ENCODE results near the gene GPR143.
"Not testable (repeated sequence)": the region's sequence is repeated elsewhere in the genome, so short reads cannot be mapped to it uniquely, and the experiment has no call there.

The GPR143 gene

DNA sequence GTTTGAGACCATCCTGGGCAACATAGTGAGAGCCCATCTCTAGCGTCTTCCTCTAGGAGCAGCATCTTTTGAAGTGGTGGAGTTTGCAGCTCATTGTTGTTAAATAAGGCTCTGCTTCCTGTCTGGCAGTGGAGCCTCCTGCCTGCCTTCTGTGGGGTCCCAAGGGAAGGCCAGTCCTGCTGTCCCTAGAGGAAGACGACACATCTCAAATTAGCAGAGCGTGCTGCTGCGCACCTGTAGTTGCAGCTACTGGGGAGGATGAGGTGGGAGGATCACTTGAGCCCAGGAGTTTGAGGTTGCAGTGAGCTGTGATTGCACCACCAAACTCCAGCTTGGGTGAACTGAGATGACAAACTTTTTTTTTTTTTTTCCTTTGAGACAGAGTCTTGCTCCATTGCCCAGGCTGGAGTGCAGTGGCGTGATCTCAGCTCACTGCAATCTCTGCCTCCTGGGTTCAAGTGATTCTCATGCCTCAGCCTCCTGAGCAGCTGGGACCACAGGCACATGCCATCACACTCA, 2.7 kb upstream of the GPR143 start:
- not testable (repeated sequence) for DNase-seq (ENCODE audit: low spot score)

DNA sequence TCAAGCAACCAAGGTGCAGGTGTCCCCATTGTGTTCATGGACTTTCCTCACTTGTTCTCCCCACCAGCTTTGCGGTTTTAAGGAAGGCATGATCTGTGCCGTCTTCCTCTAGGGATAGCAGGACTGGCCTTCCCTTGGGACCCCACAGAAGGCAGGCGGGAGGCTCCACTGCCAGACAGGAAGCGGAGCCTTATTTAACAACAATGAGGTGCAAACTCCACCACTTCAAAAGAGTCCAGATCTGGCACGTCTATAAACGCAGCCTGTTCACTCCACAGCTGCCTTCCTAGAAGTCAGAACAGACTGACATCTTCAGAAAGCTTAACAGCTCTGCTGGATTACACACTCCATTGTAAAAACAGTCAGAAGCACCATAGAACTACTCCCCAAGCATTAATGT, 1.7 kb upstream of the GPR143 start:
- DNase-seq (ENCODE audit: low spot score) = no peak

DNA sequence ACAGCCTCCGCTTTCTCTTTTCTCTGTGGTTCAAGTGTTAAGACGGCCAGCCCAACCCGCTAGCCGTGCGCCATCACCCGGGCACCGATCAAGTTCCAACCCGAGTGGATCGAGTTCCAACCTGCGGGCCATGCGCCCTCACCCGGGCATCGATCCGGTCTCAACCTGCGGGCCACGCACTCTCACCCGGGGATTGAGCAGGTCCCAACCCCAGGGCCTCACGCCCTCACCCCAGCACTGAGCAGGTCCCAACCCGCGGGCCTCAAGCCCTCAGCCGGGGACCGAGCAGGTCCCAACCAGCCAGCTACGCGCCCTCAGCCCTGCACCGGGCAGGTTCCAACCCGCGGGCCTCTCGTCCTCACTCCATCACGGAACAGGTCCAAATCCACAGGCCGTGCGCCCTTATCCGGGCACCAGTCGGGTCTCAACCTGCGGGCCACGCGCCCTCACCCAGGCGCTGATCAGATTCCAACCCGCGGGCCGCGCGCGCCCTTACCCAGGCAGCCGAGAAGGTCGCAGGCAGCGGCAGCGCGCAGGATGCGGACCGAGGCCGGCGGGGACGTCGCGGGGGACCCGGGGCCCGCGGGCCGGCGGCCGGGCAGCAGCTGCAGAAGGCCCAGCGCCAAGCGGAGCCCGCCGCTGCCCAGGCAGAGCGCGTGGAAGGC, 443 bp downstream of the GPR143 start:
- DNase-seq (ENCODE audit: low spot score) = no peak

DNA sequence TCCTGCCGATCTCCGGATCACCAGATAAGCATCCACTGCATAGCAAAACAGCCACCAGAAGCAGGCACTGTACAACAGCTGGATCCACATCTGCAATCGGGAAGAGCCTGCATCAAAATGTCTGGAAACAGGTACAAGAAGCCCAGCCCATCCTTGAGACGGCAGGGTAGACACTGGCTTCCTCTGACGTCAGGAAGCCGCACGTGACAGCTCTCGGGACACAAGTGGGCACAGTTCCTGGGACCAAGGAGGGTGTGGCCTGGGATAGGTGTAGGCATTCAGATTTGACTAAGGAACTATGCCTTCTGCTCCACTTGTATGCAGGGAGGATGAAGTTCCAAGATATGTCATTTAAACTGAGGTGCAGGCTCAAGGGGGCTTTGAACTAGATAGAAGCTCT, 6.3 kb downstream of the GPR143 start:
- DNase-seq (ENCODE audit: low spot score) = no peak

DNA sequence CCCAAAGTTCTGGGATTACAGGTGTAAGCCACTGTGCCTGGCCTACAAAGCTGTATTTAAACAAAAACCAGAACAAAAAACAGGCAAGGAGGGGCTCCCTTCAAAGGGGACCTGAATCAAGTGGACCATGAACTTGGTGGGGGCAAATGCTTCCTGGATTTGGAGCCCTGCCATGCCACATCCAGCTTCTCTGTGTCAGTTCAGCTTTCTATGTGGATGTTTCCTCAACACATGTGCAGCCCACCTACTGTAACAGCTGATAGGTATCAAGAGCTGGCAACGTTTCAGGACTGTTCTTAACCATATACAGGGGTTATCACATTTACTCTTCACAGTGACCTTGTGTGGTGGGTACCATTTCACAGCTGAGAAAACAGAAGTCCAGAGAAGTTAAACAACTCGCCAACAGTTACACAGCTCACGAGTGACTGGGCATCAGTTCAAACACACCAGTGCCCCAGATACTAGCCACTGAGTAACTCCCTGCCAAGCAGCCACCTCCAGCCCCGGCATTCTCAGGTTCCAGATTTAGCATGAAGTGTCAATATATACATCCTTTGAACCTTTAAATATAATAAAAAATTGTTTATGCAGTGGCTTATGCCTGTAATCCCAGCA, 7.5 kb downstream of the GPR143 start:
- no peak for DNase-seq (ENCODE audit: low spot score)

DNA sequence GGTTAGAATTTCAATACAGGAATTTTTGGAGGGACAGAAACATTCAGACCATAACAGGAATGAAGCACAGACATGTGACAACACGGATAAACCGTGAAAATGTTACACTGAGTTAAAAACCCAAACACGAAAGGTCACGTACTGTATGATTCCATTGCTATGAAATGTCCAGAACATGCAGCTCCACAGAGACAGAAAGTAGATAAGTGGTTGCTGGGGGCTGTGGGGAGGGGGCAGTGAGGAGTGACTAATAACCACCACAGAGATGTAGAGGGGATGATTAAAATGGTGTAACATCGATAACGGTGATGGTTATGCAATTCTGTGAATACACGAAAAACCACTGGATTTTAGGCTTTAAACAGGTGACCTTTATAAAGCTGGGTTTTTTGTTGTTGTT, 8.3 kb downstream of the GPR143 start:
- no peak for DNase-seq (ENCODE audit: low spot score)

DNA sequence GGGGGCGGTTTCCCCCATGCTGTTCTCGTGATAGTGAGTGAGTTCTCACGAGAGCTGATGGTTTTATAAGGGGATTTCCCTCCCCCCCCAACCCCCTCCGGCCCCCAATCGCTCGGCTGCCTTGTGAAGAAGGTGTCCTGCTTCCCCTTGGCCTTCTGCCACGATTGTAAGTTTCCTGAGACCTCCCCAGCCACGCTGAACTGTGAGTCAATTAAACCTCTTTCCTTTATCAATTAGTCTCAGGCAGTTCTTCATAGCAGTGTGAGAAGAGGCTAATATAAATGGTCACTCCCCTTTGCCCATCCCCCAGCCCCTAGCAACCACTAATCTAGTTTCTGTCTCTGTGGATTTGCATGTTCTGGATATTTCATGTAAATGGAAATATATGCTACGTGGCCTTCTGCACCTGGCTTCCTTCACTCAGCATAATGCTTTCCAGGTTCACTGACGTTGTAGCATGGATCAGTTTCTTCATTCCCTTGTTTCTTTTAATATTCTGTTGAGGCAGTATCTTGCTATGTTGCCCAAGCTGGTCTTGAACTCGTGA, 16.4 kb downstream of the GPR143 start:
- DNase-seq (ENCODE audit: low spot score) = no peak

DNA sequence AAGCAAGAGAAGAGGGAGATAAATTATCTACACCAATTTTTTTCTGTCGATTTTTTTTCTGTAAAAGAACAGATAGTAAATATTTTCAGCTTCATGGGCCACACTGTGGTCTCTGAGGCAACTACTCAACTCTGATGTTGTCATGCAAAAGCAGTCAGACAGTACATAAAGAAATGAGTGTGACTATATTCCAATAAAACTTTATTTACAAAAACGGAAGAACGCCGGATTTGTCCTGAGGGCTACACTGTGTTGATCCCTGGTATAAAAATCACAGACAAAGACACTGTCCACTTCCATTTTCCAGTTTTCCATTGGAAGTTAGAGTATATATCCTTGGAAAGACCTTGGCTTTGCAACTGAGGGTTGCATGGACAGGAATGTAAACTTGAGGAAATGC, 18.0 kb downstream of the GPR143 start:
- no peak for DNase-seq (ENCODE audit: low spot score)

DNA sequence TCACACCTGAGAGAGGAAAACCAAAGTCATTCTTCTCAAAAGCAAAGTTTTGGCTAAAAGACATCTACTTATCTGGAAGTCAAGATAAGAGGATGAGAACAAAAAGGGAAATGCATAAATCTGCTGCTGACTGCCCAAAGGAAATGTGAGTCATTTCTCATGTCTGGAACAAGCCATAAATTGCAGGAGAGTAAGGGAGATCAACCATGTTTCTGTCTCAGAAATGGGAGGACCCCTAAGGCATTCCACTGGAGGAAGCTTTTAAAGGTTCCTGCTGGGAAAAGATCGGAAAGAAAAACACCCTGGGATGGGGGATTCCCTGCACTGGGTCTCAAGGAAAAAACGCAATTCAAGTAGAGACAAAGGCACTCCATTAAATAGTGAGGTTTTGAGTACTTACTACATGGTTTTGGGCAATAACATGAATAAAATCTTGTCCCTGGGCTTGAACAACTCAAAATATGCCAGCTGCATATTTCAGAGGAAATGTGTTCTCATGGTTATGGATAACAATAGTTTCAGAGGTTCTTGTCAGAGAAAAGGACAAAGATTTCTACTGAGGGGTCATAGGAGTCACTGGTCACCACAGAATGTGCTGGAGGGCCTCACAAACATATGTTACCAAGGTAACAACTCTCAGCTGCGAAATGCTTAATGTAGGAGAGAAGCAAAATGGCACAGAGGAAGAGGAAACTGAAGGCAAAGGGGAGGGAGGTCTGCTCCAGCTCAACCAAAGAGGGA, 19.3 kb downstream of the GPR143 start:
- DNase-seq (ENCODE audit: low spot score) = peak; percentile 21

DNA sequence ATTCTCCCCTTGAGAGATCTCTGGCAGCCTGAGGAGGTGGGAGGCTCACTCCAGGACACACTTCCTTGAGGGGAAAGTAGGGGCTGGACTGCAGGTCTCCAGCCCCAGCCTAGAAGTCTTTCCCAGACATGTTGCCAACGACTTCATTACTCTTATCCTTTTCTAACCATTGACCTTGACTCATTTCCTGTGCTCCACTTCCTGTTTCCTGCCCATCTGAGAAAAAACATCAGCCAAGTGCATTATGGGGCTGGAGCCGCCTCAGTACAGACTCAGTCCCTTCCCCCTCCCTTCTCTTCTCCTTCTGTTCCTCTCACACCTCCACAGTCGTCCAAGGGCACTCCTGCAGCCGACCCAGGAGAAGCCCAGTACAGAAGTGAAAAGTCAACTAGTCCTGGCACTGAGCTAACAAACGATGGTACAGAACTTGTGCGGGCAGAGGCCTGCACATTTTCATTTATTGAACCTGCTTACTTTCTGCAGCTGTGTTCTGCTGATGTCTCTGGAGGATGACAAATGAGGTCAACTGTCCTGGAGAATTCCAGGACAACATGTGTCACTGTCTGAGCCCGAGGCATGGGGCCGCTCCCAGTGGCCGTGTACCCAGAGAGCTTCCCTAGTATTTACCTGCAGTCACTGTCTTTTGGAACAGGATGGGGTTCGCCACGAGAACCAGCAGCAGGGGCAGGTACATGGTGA, 20.1 kb downstream of the GPR143 start:
- no peak for DNase-seq (ENCODE audit: low spot score)

DNA sequence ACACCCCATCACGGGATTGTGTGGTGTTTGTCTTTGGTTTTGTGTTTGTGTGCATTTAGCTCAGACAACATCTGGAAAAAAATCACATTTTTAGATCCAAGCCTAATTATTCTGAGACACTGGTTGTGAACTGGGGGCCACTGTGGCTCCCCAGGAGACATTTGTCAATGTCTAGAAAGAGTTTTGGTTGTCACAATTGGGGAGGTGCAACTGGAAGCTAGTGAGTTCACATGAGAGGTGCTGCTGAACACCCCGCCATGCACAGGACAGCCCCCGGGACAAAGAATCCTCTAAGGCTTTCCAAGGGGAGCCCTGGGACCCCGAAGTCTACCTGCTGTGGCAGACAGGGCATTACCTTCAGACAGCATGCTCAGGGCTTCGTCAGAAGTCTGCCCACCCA, 26.5 kb downstream of the GPR143 start:
- no peak for DNase-seq (ENCODE audit: low spot score)

DNA sequence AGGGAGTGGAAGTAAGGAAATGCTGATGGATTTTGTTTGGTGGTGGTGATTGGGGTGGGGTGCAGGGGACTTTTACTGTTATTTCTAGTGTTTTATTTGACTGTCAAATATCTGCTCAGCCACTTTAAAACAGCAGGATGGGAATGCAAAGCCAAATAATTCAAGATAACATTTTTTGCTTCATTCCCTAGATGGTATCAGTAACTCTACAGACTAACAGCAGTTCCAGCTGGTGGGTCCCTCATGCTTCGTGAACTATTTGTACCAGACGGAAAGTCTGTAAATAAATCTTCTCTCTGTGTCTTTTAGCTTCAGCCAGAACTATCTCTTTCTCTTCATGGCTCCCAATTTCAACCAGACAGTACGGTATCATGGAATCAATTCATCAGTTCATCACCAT, 27.5 kb downstream of the GPR143 start:
- DNase-seq (ENCODE audit: low spot score) = no peak

DNA sequence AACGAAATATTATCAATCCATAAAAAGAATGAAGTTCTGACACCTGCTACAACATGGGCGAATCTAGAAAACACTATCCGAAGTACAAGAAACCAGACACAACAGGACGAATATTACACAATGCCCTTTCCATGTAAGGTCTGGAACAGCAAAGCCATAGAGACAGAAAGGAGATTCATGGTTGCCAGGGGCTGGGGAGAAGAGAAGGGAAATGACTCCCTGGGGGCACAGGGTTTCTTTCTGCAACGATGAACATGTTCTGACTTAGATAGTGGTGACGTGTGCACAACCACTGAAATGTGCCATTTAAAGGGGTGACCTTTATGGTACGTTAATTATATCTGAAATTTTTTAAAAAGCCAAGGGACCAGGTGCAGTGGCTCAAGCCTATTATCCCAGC, 28.3 kb downstream of the GPR143 start:
- DNase-seq (ENCODE audit: low spot score) = no peak

DNA sequence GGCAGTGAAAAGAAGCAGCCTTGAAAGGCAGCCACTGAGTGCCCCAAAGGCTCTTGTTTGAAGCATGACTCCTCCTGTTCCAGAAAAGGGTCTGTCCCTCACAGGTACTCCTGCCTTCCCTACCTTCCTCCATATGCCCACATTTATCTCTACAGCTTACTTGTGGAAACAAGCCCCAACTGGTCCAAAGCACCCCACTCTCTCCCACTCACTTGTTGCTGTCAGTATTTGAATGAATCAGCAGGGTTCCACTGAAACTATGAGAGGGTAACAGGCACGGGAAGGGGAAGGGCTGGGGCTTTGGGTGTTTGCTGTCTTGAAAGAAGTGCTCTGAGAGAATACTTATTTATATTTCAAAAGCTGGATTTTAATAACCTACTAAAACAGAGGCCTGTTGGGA, 34.9 kb downstream of the GPR143 start:
- DNase-seq (ENCODE audit: low spot score) = no peak

DNA sequence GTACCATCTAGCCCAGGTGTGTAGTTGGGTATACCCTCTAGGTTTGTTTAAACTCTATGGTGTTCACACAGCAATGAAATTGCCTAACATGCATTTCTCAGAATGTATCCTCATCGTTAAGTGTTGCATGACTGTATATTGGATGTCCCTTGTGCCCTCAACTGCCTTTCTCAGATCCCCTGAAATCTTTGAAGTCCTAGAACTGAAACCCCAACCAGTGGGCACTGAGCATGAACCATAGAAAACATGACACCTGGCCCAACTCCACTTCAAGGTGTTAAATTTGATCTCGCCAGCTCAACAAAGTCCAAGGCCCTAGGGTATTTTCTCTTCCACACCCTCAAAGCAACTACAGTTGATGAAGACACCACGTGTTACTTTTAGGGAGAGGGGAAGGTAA, 35.6 kb downstream of the GPR143 start:
- DNase-seq (ENCODE audit: low spot score) = no peak

DNA sequence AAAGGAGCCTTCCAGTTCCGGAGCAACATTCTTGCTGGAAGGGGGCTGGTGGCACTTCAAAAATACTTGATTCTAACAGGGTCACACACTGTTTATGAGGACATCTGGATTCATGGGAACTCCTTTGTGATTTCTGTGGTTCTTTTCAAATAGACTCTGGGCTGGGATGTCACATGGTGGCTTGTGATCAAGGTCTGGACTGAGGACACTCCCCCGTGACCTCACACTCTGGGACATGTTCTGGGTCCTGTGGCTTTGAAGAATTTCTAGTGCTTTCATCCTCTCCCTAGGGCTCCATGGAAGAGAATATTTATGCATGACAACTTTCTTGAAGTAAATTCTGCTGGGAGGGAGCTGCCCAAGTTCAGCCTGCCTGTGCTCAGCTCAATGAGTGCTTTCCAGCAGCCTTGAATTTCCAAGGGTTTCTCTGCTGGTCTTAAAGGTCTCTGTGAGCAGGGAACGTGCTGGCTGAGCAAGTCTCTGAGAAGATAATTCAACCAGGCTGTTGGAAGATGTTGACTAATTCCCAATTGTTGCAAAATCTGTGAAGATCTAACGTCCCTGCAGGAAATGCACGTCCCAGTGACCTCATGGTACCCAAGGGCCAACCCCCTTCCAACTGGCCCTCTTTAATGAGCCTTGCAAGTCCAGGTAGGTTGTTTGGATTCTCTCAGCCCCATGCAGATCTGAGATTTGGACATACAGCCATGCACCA, 36.3 kb downstream of the GPR143 start:
- DNase-seq (ENCODE audit: low spot score) = peak; percentile 35

DNA sequence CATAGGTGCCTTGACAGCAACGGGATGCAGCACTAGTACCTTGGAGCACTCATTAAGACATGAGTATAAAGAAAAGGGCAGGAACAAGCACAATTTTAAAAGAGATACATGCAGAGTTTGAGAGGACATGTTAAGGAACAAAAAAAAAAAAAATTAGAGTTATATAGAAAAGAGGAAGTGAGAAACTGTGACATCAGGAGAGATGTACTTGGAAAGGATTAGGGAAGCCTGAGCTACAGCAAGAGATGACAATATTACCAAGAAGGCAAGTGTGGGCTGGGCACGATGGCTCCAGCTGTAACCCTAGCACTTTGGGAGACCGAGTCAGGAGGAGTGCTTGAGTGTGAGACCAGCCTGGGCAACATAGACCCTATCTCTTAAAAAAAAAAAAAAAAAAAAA, 37.4 kb downstream of the GPR143 start:
- DNase-seq (ENCODE audit: low spot score) = no peak

DNA sequence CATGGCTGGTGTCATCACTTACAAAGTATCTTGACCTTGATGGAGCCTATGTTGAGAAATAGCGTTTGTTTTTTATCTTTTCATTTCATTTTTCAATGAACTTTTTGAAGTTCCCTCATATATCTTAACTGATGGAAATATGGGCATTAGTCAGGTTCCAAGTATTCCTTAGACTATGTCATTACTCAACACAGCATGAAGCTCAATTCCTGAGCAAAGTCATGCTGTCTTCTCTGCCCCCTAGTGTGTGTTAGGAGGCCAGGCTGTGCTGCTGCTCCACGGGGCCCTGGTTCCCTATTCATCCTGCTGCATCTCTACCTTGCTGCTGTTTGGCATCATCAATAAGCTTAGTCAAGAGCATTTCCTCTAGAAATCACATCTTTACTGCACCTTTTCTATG, 40.9 kb downstream of the GPR143 start:
- DNase-seq (ENCODE audit: low spot score) = no peak

DNA sequence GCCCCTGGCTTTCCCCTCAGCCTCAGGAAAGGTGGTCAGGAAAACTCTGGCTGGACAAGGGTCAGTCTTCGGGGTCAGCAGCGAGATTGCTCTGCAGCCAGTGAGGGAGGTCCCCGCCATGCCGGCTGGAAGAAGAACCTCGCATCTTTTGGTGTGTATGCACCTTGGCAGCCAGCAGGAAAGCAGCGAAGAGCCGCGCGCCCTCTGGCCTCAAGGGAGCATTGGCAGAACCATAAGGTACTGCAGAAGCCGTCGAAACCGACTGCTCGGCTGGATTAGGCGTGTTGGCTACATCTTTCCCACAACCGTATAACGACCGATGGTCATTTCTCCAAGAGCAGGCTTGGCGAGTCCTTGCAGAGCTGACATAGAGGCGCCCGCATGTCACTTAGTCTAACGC, 48.3 kb downstream of the GPR143 start:
- no peak for DNase-seq (ENCODE audit: low spot score)

DNA sequence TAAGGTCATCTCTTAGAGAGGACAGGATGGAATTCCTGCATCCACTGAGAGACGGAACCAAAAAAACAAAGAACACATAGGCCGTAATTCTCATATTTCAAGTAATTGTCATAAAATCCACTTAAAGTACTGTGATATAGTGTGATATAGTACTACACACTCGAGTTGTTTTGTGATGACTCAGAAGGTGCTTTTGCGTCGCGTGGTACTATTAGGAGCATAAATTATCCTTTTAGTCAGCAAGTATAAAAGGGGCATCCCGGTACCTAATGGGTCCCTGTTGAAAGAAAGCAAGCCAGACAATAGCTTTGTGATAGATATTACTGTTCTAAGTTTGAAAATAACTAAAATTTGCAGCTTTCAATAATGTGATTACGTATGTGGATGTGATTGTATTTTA, 55.3 kb downstream of the GPR143 start:
- no peak for DNase-seq (ENCODE audit: low spot score)

DNA sequence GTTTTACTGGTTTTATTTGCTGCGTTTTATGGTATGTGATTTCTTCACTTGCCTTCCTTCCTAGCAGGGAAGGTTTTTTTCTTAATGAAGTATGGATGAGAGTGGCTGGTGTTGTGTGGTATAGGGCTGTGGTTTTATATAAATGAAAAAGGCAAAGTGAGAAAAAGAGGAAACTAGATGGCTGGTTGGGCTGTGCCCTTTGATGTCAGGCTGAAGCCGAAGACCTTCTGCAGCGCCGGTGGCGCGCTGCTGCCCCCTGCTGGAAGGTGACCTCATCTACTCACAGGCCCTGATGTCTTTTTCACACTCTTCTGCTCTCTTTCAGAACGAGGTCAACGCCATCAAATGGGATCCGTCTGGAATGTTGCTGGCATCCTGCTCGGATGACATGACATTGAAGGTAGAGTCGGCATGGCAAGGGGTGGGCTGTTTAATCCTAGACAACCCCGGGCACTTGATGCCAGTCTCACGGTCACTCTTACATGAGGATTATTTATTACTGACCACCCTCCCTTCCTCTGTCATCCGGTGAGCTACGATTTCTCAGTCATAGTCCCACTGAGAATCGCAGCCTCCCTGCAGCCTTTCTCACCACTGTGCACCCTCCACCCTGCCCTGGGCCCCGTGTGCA, 56.6 kb downstream of the GPR143 start:
- peak; percentile 68 for DNase-seq (ENCODE audit: low spot score)
